Uterus (tissue), 4 donors: Measurements from ENCODE around the gene ZNF273. TPM values are rescaled to one million over a fixed set of nuclear protein-coding genes. Genes with fewer than 3 reads are reported as not detected.
A peak's percentile ranks its signal among the peaks of the same experiment; 100 is the strongest.
"Not testable (repeated sequence)": the region's sequence is repeated elsewhere in the genome, so short reads cannot be mapped to it uniquely, and the experiment has no call there.

ENCODE experiments used
- DNase-seq, 2 donors: peaks; one replicate each; pipeline ENCODE4 v3.0.0-alpha.2; 2019 to 2020
- H3K27ac ChIP-seq, 2 donors: fragments of 200-600 bp; sonication (generic); 1 replicate in 1 of 2; 2 replicates in 1 of 2; pipeline ENCODE4 v1.5.1; 2016 to 2018
- H3K27me3 ChIP-seq, 2 donors: fragments of 200-600 bp; sonication (generic); one replicate each; pipeline ENCODE4 v1.5.1; 2018 to 2019; ENCODE audit warnings: control low read depth in 1 of 2
- H3K36me3 ChIP-seq, 2 donors: fragments of 200-600 bp; sonication (generic); one replicate each; pipeline ENCODE4 v1.5.1; 2019; ENCODE audit warnings: control low read depth in 1 of 2
- H3K4me1 ChIP-seq, 2 donors: fragments of 200-600 bp; sonication (generic); one replicate each; pipeline ENCODE4 v1.5.1; 2018 to 2019; ENCODE audit warnings: control low read depth in 1 of 2
- H3K4me3 ChIP-seq, 2 donors: fragments of 200-600 bp; sonication (generic); 1 replicate in 1 of 2; 2 replicates in 1 of 2; pipeline ENCODE4 v1.5.1; 2018 to 2019; ENCODE audit warnings: mild to moderate bottlenecking in 1 of 2
- H3K9me3 ChIP-seq, 2 donors: fragments of 200-600 bp; sonication (generic); one replicate each; pipeline ENCODE4 v1.5.1; 2019; ENCODE audit warnings: control low read depth in 1 of 2
- POLR2A ChIP-seq, 2 donors: fragments of 450-650 bp; IDR thresholded peaks; one replicate each; pipeline ENCODE4 v1.6.1; 2016; ENCODE audit warnings: antibody characterized with exemption in 2 of 2, mild to moderate bottlenecking in 1 of 2, moderate library complexity in 1 of 2
- intact Hi-C: fragments of 100-400 bp; cut with DNase I; formaldehyde crosslinking; loops from one replicate; pipeline ENCODE4 v1.15.1; 2023; ENCODE audit warnings: low total_unique reads
- total RNA-seq, 4 donors: library from RNA; depleted of rRNA in 3 of 4; stranded (reverse); fragments of >200 nt in 3 of 4; gene quantifications; one replicate each; pipeline versions ENCODE4 v1.1.0 to v1.2.4, GENCODE V29; 2014 to 2023
- TF ChIP-seq, protein P1 (sequence below), 4 experiments: fragments of 200-600 bp in 2 of 4; fragments of 450-650 bp in 2 of 4; sonication (generic) in 2 of 4; IDR thresholded peaks; one replicate each; pipeline ENCODE4 v1.5.1; 2016 to 2019; ENCODE audit warnings: antibody characterized with exemption in 4 of 4, mild to moderate bottlenecking in 2 of 4, moderate library complexity in 1 of 4
- donor health status: DM: yes; HTN: yes; CAD: no.

ZNF273 gene
- total RNA-seq, 4 donors from 2014 or later = 1.5 to 21.8 (median 8.0) TPM

DNA sequence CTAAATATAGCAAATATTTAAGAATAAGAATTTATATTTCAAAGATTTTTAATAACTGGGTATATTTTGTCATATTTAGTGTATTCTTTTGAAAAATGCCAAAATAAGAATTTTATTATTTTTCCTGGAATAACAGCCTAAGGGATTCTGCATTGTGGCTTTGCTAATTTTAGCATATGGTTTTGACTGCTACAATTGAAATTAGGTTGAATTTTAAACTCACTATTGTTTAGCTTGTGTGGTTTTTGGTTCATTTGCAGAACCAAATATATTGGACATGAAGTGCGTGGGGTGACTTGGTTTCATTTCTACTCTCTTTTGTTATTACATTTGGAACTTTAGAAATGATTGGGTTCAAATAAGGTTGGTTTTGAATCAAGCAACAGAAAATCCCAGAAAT is 35.5 kb downstream of the ZNF273 start:
- H3K9me3 ChIP-seq = peaks cover 0 to 8% of the 10 kb centered on the region in 2 donors
- no peaks in the 10 kb centered on the region for H3K4me1 ChIP-seq
- DNase-seq = no peak
- intact Hi-C loops = no loop called here
- no peak overlapping the region for H3K27ac ChIP-seq
- TF ChIP-seq POLR2A (IDR thresholded peaks at IDR 0.05) = no peak
- TF ChIP-seq, protein P1, sequence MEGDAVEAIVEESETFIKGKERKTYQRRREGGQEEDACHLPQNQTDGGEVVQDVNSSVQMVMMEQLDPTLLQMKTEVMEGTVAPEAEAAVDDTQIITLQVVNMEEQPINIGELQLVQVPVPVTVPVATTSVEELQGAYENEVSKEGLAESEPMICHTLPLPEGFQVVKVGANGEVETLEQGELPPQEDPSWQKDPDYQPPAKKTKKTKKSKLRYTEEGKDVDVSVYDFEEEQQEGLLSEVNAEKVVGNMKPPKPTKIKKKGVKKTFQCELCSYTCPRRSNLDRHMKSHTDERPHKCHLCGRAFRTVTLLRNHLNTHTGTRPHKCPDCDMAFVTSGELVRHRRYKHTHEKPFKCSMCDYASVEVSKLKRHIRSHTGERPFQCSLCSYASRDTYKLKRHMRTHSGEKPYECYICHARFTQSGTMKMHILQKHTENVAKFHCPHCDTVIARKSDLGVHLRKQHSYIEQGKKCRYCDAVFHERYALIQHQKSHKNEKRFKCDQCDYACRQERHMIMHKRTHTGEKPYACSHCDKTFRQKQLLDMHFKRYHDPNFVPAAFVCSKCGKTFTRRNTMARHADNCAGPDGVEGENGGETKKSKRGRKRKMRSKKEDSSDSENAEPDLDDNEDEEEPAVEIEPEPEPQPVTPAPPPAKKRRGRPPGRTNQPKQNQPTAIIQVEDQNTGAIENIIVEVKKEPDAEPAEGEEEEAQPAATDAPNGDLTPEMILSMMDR (IDR thresholded peaks at IDR 0.05) = no peak
- no peaks in the 10 kb centered on the region for H3K36me3 ChIP-seq
- no peaks in the 10 kb centered on the region for H3K27me3 ChIP-seq
- H3K4me3 ChIP-seq = no peak overlapping the region

DNA sequence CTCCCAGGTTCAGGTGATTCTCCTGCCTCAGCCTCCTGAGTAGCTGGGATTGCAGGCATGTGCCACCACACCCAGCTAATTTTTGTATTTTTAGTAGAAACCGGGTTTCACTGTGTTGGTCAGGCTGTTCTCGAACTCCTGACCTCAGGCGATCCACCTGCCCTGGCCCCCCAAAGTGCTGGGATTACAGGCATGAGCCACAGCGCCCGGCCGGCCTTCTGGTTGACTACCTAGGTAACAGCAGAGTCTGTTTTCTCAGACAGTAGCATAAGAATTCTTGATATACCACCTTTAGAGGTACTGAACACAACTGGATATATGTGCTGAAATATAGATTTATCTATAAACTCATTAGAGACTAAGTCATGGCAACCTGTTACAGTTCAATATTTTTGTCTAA is 36.9 kb downstream of the ZNF273 start:
- H3K9me3 ChIP-seq, intact Hi-C loops, H3K36me3 ChIP-seq, DNase-seq, H3K4me3 ChIP-seq, H3K27me3 ChIP-seq, H3K27ac ChIP-seq, H3K4me1 ChIP-seq: not testable (repeated sequence)

DNA sequence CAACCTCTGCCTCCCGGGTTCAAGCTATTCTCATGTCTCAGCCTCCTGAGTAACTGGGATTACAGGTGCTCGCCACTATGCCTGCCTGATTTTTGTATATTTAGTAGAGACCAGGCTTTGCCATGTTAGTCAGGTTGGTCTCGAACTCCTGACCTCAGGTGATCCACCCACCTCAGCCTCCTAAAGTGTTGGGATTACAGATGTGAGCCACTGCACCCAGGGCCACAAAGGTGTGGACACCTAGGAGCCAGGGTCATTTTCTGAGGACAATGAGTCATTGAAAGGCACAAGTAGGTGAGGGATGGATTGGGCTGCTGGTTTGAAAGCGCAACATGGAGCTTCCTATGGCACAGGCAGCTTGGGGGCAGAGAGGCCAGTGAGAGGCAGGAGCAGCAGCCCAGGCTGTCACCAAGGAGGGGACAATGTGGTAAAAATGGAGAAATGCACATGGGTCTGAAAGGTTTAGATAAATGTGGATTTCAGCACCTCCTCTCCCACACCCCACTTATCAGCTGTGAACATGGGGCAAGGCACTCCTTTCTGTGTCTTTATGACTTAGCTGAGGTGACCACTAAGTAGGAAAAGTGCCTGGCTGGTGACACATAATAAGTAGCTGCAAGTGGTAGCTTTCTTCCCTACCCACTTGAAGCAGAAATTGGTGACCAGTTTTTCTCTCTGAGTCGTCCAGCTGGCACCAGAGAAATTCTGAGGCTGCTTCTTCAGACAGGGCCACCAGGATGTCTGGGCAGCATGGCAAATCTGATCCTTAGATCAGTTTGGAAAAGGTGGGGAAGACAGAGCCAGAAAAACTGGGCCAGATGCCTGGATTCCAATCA is 41.8 kb downstream of the ZNF273 start:
- H3K9me3 ChIP-seq, H3K27me3 ChIP-seq, DNase-seq, H3K4me1 ChIP-seq, intact Hi-C loops, H3K27ac ChIP-seq, H3K4me3 ChIP-seq, H3K36me3 ChIP-seq: not testable (repeated sequence)

DNA sequence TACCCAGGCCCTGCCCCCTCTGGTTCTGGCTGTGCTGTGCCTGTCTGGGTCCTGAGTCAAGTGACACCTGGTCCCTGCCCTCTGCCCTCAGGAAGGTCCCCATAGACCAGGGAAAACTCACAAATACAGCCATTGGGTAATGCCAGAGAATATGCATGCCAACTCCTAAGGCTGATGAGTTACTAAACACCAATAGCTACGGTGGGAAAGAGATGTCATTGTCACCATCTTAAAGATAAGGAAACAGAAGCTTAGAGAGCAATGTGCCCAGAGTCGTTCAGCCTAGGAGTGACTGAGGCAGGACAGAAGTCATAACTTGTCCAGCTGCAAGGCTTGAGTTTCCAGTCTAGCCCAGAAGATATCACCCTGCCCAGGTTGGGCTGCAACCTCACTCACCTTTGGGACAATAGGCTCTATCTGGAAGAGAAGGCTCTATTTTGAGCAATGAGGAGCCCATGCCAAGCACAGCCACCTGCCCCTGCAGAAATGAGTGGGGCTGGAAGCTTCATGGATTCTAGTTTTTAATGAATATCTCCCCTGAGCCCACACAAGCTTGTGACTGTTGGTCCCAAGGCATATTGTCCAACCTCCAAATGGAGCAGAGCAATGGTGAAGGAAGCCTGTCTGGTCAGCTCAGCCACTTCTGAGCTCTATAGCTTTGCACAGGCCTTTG is 42.6 kb downstream of the ZNF273 start:
- no peaks in the 10 kb centered on the region for H3K9me3 ChIP-seq
- no peak for DNase-seq
- H3K27ac ChIP-seq = no peak overlapping the region
- H3K4me1 ChIP-seq = no peaks in the 10 kb centered on the region
- intact Hi-C loops = no loop called here
- no peak overlapping the region for H3K4me3 ChIP-seq
- no peaks in the 10 kb centered on the region for H3K36me3 ChIP-seq
- H3K27me3 ChIP-seq = peaks cover 0 to 7% of the 10 kb centered on the region in 2 donors
- TF ChIP-seq, protein P1 (IDR thresholded peaks at IDR 0.05) = no peak
- no peak for TF ChIP-seq POLR2A (IDR thresholded peaks at IDR 0.05)

DNA sequence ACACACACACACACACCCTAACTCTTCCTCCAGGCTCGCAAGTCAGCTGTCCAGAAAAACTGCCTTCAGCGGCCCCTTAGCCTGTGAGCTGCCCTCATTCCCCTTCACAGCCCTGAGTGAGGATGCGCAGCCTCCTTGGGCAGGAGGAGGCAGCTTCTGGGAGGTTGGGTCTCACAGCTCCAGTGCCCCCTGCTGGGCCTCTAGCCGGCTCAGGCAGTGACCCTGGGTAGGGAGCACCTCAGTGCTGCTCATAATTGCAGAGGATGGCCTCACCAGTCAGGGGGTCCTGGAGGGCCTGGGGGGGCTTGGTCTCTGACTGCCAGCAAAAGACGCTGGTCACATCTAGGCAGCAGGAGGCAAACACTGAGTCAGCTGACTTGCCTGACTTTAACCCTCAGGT is 43.7 kb downstream of the ZNF273 start:
- no peak for TF ChIP-seq POLR2A (IDR thresholded peaks at IDR 0.05)
- TF ChIP-seq, protein P1 (IDR thresholded peaks at IDR 0.05) = no peak
- intact Hi-C loops = no loop called here
- H3K9me3 ChIP-seq = no peaks in the 10 kb centered on the region
- H3K27ac ChIP-seq = no peak overlapping the region
- H3K4me3 ChIP-seq = no peak overlapping the region
- H3K4me1 ChIP-seq = no peaks in the 10 kb centered on the region
- no peaks in the 10 kb centered on the region for H3K36me3 ChIP-seq
- DNase-seq = no peak
- peaks cover 0 to 7% of the 10 kb centered on the region in 2 donors for H3K27me3 ChIP-seq

DNA sequence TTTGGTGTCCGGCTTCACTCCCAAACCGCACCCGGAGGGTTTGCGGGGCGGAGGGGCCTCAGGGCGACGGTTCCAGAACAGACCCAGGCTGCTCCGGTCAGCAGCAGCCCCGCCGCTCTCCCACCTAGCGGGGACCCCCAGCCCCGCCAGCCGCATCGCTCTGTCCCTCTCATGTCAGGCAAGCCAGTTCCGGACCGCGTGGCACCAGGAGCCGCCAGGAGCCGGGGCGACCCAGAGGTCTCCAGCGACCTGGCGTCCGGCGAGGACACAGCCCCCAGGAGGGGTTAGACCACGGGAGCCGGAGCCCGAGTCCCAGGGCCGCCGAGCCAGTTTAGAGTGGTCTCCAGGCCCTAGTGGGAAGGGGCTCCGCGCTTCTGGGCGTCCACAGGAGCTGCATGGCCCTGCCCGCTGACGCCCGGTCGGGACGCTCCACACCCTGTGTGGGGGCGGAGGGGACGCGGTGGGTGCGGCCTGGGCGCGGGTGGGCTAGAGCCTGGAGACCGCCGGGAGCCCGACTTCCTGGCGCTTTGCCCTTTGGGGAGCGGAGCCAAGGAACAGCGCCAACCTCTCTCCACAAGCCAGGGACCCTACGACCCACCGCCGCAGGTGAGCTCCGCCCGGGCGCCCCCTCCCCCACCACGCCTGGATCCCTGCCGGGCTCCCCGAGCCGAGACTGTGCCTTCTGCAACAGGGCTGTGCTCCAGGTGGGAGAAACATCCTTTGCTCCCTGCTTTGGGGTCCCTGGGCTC is 44.4 kb downstream of the ZNF273 start:
- peak overlapping the region in 1 of 2 donors; percentile 6 for H3K4me3 ChIP-seq
- H3K9me3 ChIP-seq = no peaks in the 10 kb centered on the region
- no peak overlapping the region for H3K27ac ChIP-seq
- no peaks in the 10 kb centered on the region for H3K36me3 ChIP-seq
- intact Hi-C loops = no loop called here
- H3K4me1 ChIP-seq = no peaks in the 10 kb centered on the region
- DNase-seq = no peak
- peaks cover 0 to 7% of the 10 kb centered on the region in 2 donors for H3K27me3 ChIP-seq
- TF ChIP-seq, protein P1 (IDR thresholded peaks at IDR 0.05) = no peak
- TF ChIP-seq POLR2A (IDR thresholded peaks at IDR 0.05) = no peak

DNA sequence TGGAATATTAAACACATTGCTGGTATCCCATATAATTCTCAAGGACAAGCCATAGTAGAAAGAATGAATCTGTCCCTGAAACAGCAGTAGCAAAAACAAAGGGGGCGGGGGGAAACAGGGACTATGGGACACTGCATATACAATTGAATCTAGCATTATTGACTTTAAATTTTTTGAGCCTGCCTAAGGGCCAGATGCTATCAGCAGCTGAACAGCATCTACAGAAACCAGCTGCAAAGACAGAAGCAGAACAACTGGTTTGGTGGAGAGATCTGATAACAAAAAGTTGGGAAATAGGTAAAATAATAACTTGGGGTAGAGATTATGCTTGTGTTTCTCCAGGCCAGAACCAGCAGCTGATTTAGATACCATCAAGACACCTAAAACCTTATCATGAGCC is 45.7 kb downstream of the ZNF273 start:
- H3K27me3 ChIP-seq, intact Hi-C loops, H3K27ac ChIP-seq, H3K9me3 ChIP-seq, H3K4me1 ChIP-seq, H3K4me3 ChIP-seq, H3K36me3 ChIP-seq, DNase-seq: not testable (repeated sequence)

DNA sequence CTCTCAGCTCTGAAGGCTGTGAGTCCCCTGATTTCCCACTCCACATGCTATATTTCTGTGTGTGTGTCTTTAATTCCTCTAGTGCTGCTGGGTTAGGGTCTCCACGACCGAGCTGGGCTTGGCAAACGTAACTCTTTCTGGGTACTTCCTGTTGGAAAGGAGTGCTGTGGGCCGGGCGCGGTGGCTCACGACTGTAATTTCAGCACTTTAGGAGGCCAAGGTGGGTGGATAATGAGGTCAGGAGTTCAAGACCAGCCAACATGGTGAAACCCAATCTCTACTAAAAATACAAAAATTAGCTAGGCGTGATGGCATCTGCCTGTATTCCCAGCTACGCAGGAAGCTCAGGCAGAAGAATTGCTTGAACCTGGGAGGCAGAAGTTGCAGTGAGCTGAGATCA is 47.6 kb downstream of the ZNF273 start:
- H3K4me1 ChIP-seq, H3K27ac ChIP-seq, H3K9me3 ChIP-seq, H3K27me3 ChIP-seq, H3K36me3 ChIP-seq, DNase-seq, intact Hi-C loops, H3K4me3 ChIP-seq: not testable (repeated sequence)
